Breast epithelium (tissue), 4 donors: ENCODE results near the gene RAB27B. TPM values are rescaled to one million over a fixed set of nuclear protein-coding genes. Genes with fewer than 3 reads are reported as not detected.
A peak's percentile ranks its signal among the peaks of the same experiment; 100 is the strongest.

Experiments used
- DNase-seq, 2 donors: peaks; one replicate each; pipeline ENCODE4 v3.0.0-alpha.2; 2019; ENCODE audit warnings: low spot score in 2 of 2
- H3K27ac ChIP-seq, 2 donors: fragments of 200-600 bp; sonication (generic) in 1 of 2; one replicate each; pipeline ENCODE4 v1.5.1; 2016 to 2019; ENCODE audit warnings: mild to moderate bottlenecking in 1 of 2
- H3K27me3 ChIP-seq, 2 donors: fragments of 200-600 bp; sonication (generic) in 1 of 2; one replicate each; pipeline versions ENCODE4 v1.5.1 to v1.6.0; 2017 to 2019; ENCODE audit warnings: control low read depth in 1 of 2, mild to moderate bottlenecking in 1 of 2
- H3K36me3 ChIP-seq: fragments of 200-600 bp; one replicate; pipeline ENCODE4 v1.5.1; 2019
- H3K4me1 ChIP-seq, 2 donors: fragments of 200-600 bp; sonication (generic); one replicate each; pipeline ENCODE4 v1.5.1; 2016 to 2019; ENCODE audit warnings: control low read depth in 1 of 2
- H3K4me3 ChIP-seq, 3 donors: fragments of 200-600 bp; sonication (generic); 1 replicate in 2 of 3; 2 replicates in 1 of 3; pipeline ENCODE4 v1.5.1; 2016 to 2019; ENCODE audit warnings: mild to moderate bottlenecking in 3 of 3, moderate library complexity in 2 of 3
- H3K9me3 ChIP-seq, 2 donors: fragments of 200-600 bp; sonication (generic) in 1 of 2; one replicate each; pipeline ENCODE4 v1.5.1; 2016 to 2019; ENCODE audit warnings: control low read depth in 1 of 2
- CTCF ChIP-seq, 3 donors: fragments of 450-650 bp; IDR thresholded peaks; one replicate each; pipeline ENCODE4 v1.5.1; 2016 to 2017; ENCODE audit warnings: antibody characterized with exemption in 3 of 3, mild to moderate bottlenecking in 3 of 3, moderate library complexity in 3 of 3
- POLR2A ChIP-seq: fragments of 450-650 bp; IDR thresholded peaks from one replicate; pipeline ENCODE4 v1.6.1; 2016; ENCODE audit warnings: antibody characterized with exemption, mild to moderate bottlenecking, moderate library complexity
- POLR2AphosphoS5 ChIP-seq, 3 donors: sonication (generic); formaldehyde crosslinking; IDR thresholded peaks; one replicate each; pipeline ENCODE4 v1.6.1; 2017; ENCODE audit warnings: antibody characterized with exemption in 3 of 3
- intact Hi-C: fragments of 100-400 bp; cut with DNase I; formaldehyde crosslinking; loops from one replicate; pipeline ENCODE4 v1.15.1; 2023; ENCODE audit warnings: low total_unique reads
- total RNA-seq, 3 donors: library from RNA; depleted of rRNA; stranded (reverse); fragments of >200 nt; gene quantifications; one replicate each; pipeline ENCODE4 v1.1.0, GENCODE V29; 2016

Gene RAB27B
- total RNA-seq, 3 donors from 2014 or later, result 1.1 to 24.6 (median 11.8) TPM

GRCh38 chr18:54867131-54867530 is 38.9 kb downstream of the RAB27B start:
- intact Hi-C loops, result no loop called here
- no peak for TF ChIP-seq POLR2AphosphoS5 (IDR thresholded peaks at IDR 0.05)
- no peak for TF ChIP-seq POLR2A
- TF ChIP-seq CTCF (IDR thresholded peaks at IDR 0.05), result no peak
- Histone ChIP-seq H3K4me1 (no peaks in the 10 kb centered on the region), H3K27me3 (no peaks in the 10 kb centered on the region), H3K9me3 (no peaks in the 10 kb centered on the region), H3K36me3 (no peaks in the 10 kb centered on the region), H3K4me3 (no peak overlapping the region), H3K27ac (no peak overlapping the region)
- DNase-seq, result no peak

- H3K36me3 ChIP-seq, result no peaks in the 10 kb centered on the region
- H3K27ac ChIP-seq, result no peak overlapping the region
- no peak for DNase-seq
- no peaks in the 10 kb centered on the region for H3K4me1 ChIP-seq
- intact Hi-C loops, result no loop called here
- no peak overlapping the region for H3K4me3 ChIP-seq
- no peaks in the 10 kb centered on the region for H3K27me3 ChIP-seq
- no peak for TF ChIP-seq POLR2A
- TF ChIP-seq POLR2AphosphoS5 (IDR thresholded peaks at IDR 0.05), result no peak
- TF ChIP-seq CTCF (IDR thresholded peaks at IDR 0.05), result no peak
- no peaks in the 10 kb centered on the region for H3K9me3 ChIP-seq
Measured at GRCh38 chr18:54871231-54871630, 43.0 kb downstream of the RAB27B start.

GRCh38 chr18:54872681-54873080 is 44.4 kb downstream of the RAB27B start:
- Histone ChIP-seq H3K9me3 (no peaks in the 10 kb centered on the region), H3K4me3 (no peak overlapping the region), H3K36me3 (no peaks in the 10 kb centered on the region), H3K4me1 (no peaks in the 10 kb centered on the region), H3K27ac (no peak overlapping the region), H3K27me3 (no peaks in the 10 kb centered on the region)
- TF ChIP-seq POLR2AphosphoS5 (IDR thresholded peaks at IDR 0.05) (no peak), POLR2A (no peak), CTCF (IDR thresholded peaks at IDR 0.05) (no peak)
- intact Hi-C loops, result no loop called here
- DNase-seq, result no peak

- Histone ChIP-seq H3K9me3 (no peaks in the 10 kb centered on the region), H3K4me1 (no peaks in the 10 kb centered on the region), H3K4me3 (no peak overlapping the region), H3K36me3 (no peaks in the 10 kb centered on the region), H3K27me3 (no peaks in the 10 kb centered on the region), H3K27ac (no peak overlapping the region)
- DNase-seq, result peak in 1 of 2 donors; percentile 22
- intact Hi-C loops, result no loop called here
- TF ChIP-seq POLR2A, result no peak
- TF ChIP-seq POLR2AphosphoS5 (IDR thresholded peaks at IDR 0.05), result no peak
- TF ChIP-seq CTCF (IDR thresholded peaks at IDR 0.05), result no peak
Measured at GRCh38 chr18:54873884-54874255, 45.6 kb downstream of the RAB27B start.

- DNase-seq, result no peak
- no peaks in the 10 kb centered on the region for H3K36me3 ChIP-seq
- no peaks in the 10 kb centered on the region for H3K4me1 ChIP-seq
- H3K9me3 ChIP-seq, result no peaks in the 10 kb centered on the region
- TF ChIP-seq POLR2AphosphoS5 (IDR thresholded peaks at IDR 0.05), result no peak
- no peak for TF ChIP-seq POLR2A
- TF ChIP-seq CTCF (IDR thresholded peaks at IDR 0.05), result no peak
- no peak overlapping the region for H3K27ac ChIP-seq
- H3K27me3 ChIP-seq, result no peaks in the 10 kb centered on the region
- intact Hi-C loops, result no loop called here
- no peak overlapping the region for H3K4me3 ChIP-seq
Measured at GRCh38 chr18:54875063-54875462, 46.8 kb downstream of the RAB27B start.
